ENCODE data around the gene KCNH2.

DNA sequence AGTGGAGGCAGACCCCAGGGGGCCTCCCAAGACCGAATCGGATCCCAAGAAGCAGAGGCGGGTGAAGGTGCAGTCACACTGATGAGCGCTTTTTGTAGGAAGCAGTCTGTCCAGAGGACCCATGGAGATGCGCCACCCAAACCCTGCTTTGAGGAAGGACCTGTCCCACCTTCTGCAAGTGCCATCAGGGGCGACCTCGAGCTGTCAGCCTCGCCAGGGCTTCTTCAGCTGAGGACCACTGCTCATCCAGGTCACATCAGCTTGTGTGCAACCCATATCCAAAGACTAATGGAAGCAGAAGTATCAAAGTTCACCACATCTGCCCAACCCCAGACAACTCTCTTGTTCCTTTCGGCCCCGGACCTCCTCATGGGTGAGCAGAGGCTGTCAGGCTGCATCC, 61.5 kb downstream of the KCNH2 start:
- no peak for TF ChIP-seq POLR2AphosphoS5 (IDR thresholded peaks at IDR 0.05; ENCODE audit: low read depth, low read length)
- TF ChIP-seq, protein P1, sequence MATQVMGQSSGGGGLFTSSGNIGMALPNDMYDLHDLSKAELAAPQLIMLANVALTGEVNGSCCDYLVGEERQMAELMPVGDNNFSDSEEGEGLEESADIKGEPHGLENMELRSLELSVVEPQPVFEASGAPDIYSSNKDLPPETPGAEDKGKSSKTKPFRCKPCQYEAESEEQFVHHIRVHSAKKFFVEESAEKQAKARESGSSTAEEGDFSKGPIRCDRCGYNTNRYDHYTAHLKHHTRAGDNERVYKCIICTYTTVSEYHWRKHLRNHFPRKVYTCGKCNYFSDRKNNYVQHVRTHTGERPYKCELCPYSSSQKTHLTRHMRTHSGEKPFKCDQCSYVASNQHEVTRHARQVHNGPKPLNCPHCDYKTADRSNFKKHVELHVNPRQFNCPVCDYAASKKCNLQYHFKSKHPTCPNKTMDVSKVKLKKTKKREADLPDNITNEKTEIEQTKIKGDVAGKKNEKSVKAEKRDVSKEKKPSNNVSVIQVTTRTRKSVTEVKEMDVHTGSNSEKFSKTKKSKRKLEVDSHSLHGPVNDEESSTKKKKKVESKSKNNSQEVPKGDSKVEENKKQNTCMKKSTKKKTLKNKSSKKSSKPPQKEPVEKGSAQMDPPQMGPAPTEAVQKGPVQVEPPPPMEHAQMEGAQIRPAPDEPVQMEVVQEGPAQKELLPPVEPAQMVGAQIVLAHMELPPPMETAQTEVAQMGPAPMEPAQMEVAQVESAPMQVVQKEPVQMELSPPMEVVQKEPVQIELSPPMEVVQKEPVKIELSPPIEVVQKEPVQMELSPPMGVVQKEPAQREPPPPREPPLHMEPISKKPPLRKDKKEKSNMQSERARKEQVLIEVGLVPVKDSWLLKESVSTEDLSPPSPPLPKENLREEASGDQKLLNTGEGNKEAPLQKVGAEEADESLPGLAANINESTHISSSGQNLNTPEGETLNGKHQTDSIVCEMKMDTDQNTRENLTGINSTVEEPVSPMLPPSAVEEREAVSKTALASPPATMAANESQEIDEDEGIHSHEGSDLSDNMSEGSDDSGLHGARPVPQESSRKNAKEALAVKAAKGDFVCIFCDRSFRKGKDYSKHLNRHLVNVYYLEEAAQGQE (IDR thresholded peaks at IDR 0.05; ENCODE audit: insufficient read depth in 1 of 2, low read depth in 2 of 2, low read length in 1 of 2), result no peak
- TF ChIP-seq, protein P2, sequence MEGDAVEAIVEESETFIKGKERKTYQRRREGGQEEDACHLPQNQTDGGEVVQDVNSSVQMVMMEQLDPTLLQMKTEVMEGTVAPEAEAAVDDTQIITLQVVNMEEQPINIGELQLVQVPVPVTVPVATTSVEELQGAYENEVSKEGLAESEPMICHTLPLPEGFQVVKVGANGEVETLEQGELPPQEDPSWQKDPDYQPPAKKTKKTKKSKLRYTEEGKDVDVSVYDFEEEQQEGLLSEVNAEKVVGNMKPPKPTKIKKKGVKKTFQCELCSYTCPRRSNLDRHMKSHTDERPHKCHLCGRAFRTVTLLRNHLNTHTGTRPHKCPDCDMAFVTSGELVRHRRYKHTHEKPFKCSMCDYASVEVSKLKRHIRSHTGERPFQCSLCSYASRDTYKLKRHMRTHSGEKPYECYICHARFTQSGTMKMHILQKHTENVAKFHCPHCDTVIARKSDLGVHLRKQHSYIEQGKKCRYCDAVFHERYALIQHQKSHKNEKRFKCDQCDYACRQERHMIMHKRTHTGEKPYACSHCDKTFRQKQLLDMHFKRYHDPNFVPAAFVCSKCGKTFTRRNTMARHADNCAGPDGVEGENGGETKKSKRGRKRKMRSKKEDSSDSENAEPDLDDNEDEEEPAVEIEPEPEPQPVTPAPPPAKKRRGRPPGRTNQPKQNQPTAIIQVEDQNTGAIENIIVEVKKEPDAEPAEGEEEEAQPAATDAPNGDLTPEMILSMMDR (IDR thresholded peaks at IDR 0.05), result no peak
